Stomach (tissue), 4 donors: ENCODE measurements around the gene MCM3AP.

Source experiments
- EP300 ChIP-seq: sonication (generic); formaldehyde crosslinking; IDR thresholded peaks from one replicate; pipeline ENCODE4 v1.6.1; 2017; ENCODE audit warnings: antibody characterized with exemption
- POLR2A ChIP-seq, 4 donors: fragments of 450-650 bp; IDR thresholded peaks; one replicate each; pipeline ENCODE4 v1.6.1; 2016; ENCODE audit warnings: antibody characterized with exemption in 4 of 4, control low read depth in 2 of 4, mild to moderate bottlenecking in 1 of 4, moderate library complexity in 1 of 4
- TF ChIP-seq, protein P1 (sequence below), 7 experiments: fragments of 450-650 bp in 4 of 7; fragments of 200-600 bp in 3 of 7; sonication (generic) in 3 of 7; IDR thresholded peaks; one replicate each; pipeline ENCODE4 v1.5.1; 2016 to 2019; ENCODE audit warnings: antibody characterized with exemption in 7 of 7, control low read depth in 2 of 7, mild to moderate bottlenecking in 1 of 7

DNA sequence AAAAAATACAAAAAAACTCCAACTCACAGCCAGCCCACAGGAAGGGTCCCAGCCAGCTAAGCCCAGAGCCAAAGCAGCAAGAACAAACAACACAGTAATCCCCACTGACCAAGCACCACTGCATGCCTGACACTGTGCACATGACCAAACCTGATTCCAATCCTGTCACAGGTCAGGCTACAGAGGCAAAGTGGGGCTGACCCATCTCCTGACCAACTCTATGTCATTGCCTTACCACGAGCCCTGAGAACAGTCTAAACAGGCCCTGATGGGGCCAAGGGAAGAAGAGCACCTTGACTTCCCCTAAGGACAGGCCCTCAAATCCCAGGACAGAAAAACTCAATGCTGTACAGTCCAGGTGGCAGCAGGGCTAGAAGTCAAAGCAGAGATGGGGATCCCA lies 59.3 kb downstream of the MCM3AP start:
- no peak for TF ChIP-seq EP300
- TF ChIP-seq, protein P1, sequence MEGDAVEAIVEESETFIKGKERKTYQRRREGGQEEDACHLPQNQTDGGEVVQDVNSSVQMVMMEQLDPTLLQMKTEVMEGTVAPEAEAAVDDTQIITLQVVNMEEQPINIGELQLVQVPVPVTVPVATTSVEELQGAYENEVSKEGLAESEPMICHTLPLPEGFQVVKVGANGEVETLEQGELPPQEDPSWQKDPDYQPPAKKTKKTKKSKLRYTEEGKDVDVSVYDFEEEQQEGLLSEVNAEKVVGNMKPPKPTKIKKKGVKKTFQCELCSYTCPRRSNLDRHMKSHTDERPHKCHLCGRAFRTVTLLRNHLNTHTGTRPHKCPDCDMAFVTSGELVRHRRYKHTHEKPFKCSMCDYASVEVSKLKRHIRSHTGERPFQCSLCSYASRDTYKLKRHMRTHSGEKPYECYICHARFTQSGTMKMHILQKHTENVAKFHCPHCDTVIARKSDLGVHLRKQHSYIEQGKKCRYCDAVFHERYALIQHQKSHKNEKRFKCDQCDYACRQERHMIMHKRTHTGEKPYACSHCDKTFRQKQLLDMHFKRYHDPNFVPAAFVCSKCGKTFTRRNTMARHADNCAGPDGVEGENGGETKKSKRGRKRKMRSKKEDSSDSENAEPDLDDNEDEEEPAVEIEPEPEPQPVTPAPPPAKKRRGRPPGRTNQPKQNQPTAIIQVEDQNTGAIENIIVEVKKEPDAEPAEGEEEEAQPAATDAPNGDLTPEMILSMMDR (IDR thresholded peaks at IDR 0.05), result no peak
- no peak for TF ChIP-seq POLR2A (IDR thresholded peaks at IDR 0.05)
